ENCODE data around the gene FAM168B. TPM values are rescaled to one million over a fixed set of nuclear protein-coding genes. Genes with fewer than 3 reads are reported as not detected.

Gene FAM168B
- polyA plus RNA-seq, 1 experiment: 84.3 TPM

GRCh38 chr2:131104487-131105155, 11.4 kb upstream of the FAM168B start:
- POLR2A ChIA-PET: interaction anchor here (2.3 kb wide), 1 partner anchor 12 kb away, joined by 25 read pairs; the partner anchor contains the start of gene FAM168B
- CTCF ChIA-PET: interaction anchor here (0.8 to 1.5 kb wide), 3 partner anchors 9 to 230 kb away, joined by 3 to 4 read pairs (median 3); no protein-coding TSS in a partner anchor
- DNase-seq (ENCODE audit: low read depth, low spot score): peak; percentile 33
- Histone ChIP-seq H3K4me3 (ENCODE audit: low read depth, low read length) (peak overlapping the region; percentile 95), H3K9me3 (ENCODE audit: control insufficient read depth, insufficient read depth, low read length) (no peaks in the 10 kb centered on the region; the same call in 1 of the 2 replicates), H3K27me3 (ENCODE audit: control insufficient read depth, insufficient read depth, low read length) (no peaks in the 10 kb centered on the region), H3K27ac (ENCODE audit: low read depth, low read length) (peak overlapping the region; percentile 91)
- TF ChIP-seq, protein P1, sequence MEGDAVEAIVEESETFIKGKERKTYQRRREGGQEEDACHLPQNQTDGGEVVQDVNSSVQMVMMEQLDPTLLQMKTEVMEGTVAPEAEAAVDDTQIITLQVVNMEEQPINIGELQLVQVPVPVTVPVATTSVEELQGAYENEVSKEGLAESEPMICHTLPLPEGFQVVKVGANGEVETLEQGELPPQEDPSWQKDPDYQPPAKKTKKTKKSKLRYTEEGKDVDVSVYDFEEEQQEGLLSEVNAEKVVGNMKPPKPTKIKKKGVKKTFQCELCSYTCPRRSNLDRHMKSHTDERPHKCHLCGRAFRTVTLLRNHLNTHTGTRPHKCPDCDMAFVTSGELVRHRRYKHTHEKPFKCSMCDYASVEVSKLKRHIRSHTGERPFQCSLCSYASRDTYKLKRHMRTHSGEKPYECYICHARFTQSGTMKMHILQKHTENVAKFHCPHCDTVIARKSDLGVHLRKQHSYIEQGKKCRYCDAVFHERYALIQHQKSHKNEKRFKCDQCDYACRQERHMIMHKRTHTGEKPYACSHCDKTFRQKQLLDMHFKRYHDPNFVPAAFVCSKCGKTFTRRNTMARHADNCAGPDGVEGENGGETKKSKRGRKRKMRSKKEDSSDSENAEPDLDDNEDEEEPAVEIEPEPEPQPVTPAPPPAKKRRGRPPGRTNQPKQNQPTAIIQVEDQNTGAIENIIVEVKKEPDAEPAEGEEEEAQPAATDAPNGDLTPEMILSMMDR (IDR thresholded peaks at IDR 0.05; ENCODE audit: low read depth, low read length): no peak

DNA sequence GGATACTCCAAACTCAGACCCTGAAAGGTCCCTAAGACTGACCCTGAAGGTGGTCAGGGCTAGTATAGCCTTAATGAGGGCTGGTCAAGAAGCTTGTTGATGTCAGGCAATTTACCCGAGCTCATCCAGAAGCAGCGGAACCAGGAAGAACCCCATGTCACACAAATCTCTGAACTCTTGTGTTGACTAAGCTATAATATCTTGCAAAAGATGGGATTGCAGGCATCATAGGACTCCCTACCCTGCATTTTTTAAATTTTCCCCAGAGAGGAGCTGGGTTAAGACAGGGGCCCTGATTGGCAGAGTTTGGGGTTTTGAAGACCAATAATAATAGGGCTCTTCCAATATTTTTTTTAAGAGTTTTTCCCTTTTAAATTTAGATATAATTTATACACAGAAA, 9.9 kb upstream of the FAM168B start:
- ChIA-PET POLR2A (interaction anchor here (2.3 kb wide), 1 partner anchor 10 kb away, joined by 25 read pairs; the partner anchor contains the start of gene FAM168B), CTCF (interaction anchor here (0.7 to 1.0 kb wide), 3 partner anchors 11 to 1786 kb away, joined by 3 to 9 read pairs (median 3); no protein-coding TSS in a partner anchor)
- no peak overlapping the region for H3K4me3 ChIP-seq (ENCODE audit: low read depth, low read length)
- no peaks in the 10 kb centered on the region for H3K27me3 ChIP-seq (ENCODE audit: control insufficient read depth, insufficient read depth, low read length)
- DNase-seq (ENCODE audit: low read depth, low spot score): no peak
- H3K9me3 ChIP-seq (ENCODE audit: control insufficient read depth, insufficient read depth, low read length): no peaks in the 10 kb centered on the region; the same call in 1 of the 2 replicates
- H3K27ac ChIP-seq (ENCODE audit: low read depth, low read length): no peak overlapping the region
- TF ChIP-seq, protein P1 (IDR thresholded peaks at IDR 0.05; ENCODE audit: low read depth, low read length): no peak

GRCh38 chr2:131094463-131095281, 1.4 kb upstream of the FAM168B start:
- TF ChIP-seq, protein P1 (IDR thresholded peaks at IDR 0.05; ENCODE audit: low read depth, low read length): no peak
- Histone ChIP-seq H3K4me3 (ENCODE audit: low read depth, low read length) (0 out of 2 replicates have a peak overlapping the region, but pooled peaks have one; percentile 67), H3K27ac (ENCODE audit: low read depth, low read length) (no peak overlapping the region), H3K9me3 (ENCODE audit: control insufficient read depth, insufficient read depth, low read length) (no peaks in the 10 kb centered on the region), H3K27me3 (ENCODE audit: control insufficient read depth, insufficient read depth, low read length) (no peaks in the 10 kb centered on the region)
- ChIA-PET POLR2A (no interaction called here), CTCF (interaction anchor here (1.2 kb wide), 1 partner anchor 10 kb away, joined by 3 read pairs; the partner anchor contains the start of gene PLEKHB2)
- DNase-seq (ENCODE audit: low read depth, low spot score): no peak

- DNase-seq (ENCODE audit: low read depth, low spot score): peak; percentile 13
- H3K4me3 ChIP-seq (ENCODE audit: low read depth, low read length): peak overlapping the region; percentile 67
- TF ChIP-seq, protein P1 (IDR thresholded peaks at IDR 0.05; ENCODE audit: low read depth, low read length): no peak
- H3K27me3 ChIP-seq (ENCODE audit: control insufficient read depth, insufficient read depth, low read length): no peaks in the 10 kb centered on the region
- ChIA-PET CTCF (no interaction called here), POLR2A (interaction anchor here (1.8 to 2.3 kb wide), 2 partner anchors 10 to 752 kb away, joined by 6 to 25 read pairs; partner anchors contain the start of genes IMP4 and PLEKHB2)
- H3K9me3 ChIP-seq (ENCODE audit: control insufficient read depth, insufficient read depth, low read length): no peaks in the 10 kb centered on the region
- peak overlapping the region; percentile 70 for H3K27ac ChIP-seq (ENCODE audit: low read depth, low read length)
These were observed 619 bp upstream of the FAM168B start for GRCh38 chr2:131093696-131094462.
